ENCODE measurements around the gene TRDMT1. TPM values are rescaled to one million over a fixed set of nuclear protein-coding genes. Genes with fewer than 3 reads are reported as not detected.

Gene TRDMT1
- total RNA-seq, 2 experiments from 2014 or later, result 12.3 to 12.7 TPM

- no peak for DNase-seq
- H3K27me3 Mint-ChIP-seq, result no peaks in the 10 kb centered on the region
- ChIA-PET CTCF (no interaction called here), POLR2A (interaction anchor here (0.7 to 3.1 kb wide), 9 partner anchors 9 to 419 kb away, joined by 3 to 16 read pairs (median 4); partner anchors contain the start of genes TRDMT1 and VIM)
- peaks cover 48% of the 10 kb centered on the region for H3K36me3 Mint-ChIP-seq (ENCODE audit: low read depth)
- H3K4me3 Mint-ChIP-seq, result no peak overlapping the region
- no peak overlapping the region for H3K27ac Mint-ChIP-seq
- H3K9me3 Mint-ChIP-seq, result no peaks in the 10 kb centered on the region
- peaks cover 31% of the 10 kb centered on the region for H3K4me1 Mint-ChIP-seq
These were observed 37.2 kb upstream of the TRDMT1 start for GRCh38 chr10:17238445-17239291.

- ChIA-PET CTCF (interaction anchor here (1.4 kb wide), 1 partner anchor 421 kb away, joined by 4 read pairs; the partner anchor contains the start of gene RSU1), POLR2A (interaction anchor here (0.7 to 3.1 kb wide), 11 partner anchors 8 to 418 kb away, joined by 3 to 16 read pairs (median 4); partner anchors contain the start of genes TRDMT1 and VIM)
- Mint-ChIP-seq H3K4me1 (peaks cover 37% of the 10 kb centered on the region), H3K9me3 (no peaks in the 10 kb centered on the region), H3K27ac (no peak overlapping the region), H3K36me3 (ENCODE audit: low read depth) (peaks cover 54% of the 10 kb centered on the region), H3K27me3 (no peaks in the 10 kb centered on the region), H3K4me3 (no peak overlapping the region)
- no peak for DNase-seq
These were observed 36.5 kb upstream of the TRDMT1 start for GRCh38 chr10:17237915-17238444.

- H3K4me3 Mint-ChIP-seq, result no peak overlapping the region
These were observed 35.7 kb upstream of the TRDMT1 start for GRCh38 chr10:17237149-17237527.

GRCh38 chr10:17236468-17237148 lies 35.1 kb upstream of the TRDMT1 start:
- no peak for DNase-seq
- POLR2A ChIA-PET, result interaction anchor here (1.1 to 3.1 kb wide), 6 partner anchors 8 to 403 kb away, joined by 3 to 16 read pairs (median 6); partner anchors contain the start of genes TRDMT1 and VIM
- Mint-ChIP-seq H3K4me3 (no peak overlapping the region), H3K27me3 (no peaks in the 10 kb centered on the region), H3K27ac (no peak overlapping the region), H3K9me3 (no peaks in the 10 kb centered on the region), H3K4me1 (peaks cover 48% of the 10 kb centered on the region), H3K36me3 (ENCODE audit: low read depth) (peaks cover 67% of the 10 kb centered on the region)
- CTCF ChIA-PET, result interaction anchor here (1.4 kb wide), 1 partner anchor 419 kb away, joined by 4 read pairs; the partner anchor contains the start of gene RSU1

More at GRCh38 chr10:17237149-17237527, 35.7 kb upstream of the TRDMT1 start:
- no peaks in the 10 kb centered on the region for H3K9me3 Mint-ChIP-seq
- peaks cover 61% of the 10 kb centered on the region for H3K36me3 Mint-ChIP-seq (ENCODE audit: low read depth)
- ChIA-PET CTCF (interaction anchor here (1.4 kb wide), 1 partner anchor 420 kb away, joined by 4 read pairs; the partner anchor contains the start of gene RSU1), POLR2A (interaction anchor here (0.9 to 3.1 kb wide), 7 partner anchors 7 to 404 kb away, joined by 3 to 16 read pairs (median 8); partner anchors contain the start of genes TRDMT1 and VIM)
- H3K27me3 Mint-ChIP-seq, result no peaks in the 10 kb centered on the region
- no peak for DNase-seq
- H3K27ac Mint-ChIP-seq, result no peak overlapping the region
- H3K4me1 Mint-ChIP-seq, result peaks cover 43% of the 10 kb centered on the region

DNA sequence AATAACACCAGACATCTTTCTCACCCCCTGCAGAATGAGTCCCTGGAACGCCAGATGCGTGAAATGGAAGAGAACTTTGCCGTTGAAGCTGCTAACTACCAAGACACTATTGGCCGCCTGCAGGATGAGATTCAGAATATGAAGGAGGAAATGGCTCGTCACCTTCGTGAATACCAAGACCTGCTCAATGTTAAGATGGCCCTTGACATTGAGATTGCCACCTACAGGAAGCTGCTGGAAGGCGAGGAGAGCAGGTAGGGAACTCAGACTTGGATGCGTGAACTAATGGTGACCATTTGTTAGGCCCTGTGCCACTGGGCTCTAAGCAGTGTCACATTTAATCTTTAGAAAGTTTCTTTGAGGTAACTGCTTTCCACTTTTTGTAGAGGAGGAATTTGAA lies 33.7 kb upstream of the TRDMT1 start:
- peaks cover 57% of the 10 kb centered on the region for H3K4me1 Mint-ChIP-seq

DNA sequence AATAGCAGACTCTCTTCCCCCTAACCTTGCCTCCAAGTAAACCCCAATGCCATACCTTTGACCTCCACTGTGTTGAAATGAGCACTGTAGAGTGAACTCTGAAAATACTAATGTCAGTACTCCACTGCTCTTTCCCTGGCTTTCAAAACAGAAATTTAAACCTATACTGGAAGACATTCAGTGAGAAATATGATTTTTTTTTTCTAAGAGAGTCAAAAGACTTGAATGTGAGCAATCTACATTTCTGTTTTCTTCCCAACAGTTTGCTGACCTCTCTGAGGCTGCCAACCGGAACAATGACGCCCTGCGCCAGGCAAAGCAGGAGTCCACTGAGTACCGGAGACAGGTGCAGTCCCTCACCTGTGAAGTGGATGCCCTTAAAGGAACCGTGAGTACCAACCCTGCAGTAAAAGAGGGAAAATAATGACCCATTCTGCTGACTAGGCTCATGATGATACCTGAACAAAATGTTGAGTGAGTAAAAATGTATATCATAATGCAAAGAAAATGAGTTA lies 33.0 kb upstream of the TRDMT1 start:
- POLR2A ChIA-PET, result interaction anchor here (0.8 to 11.0 kb wide), 10 partner anchors 10 to 417 kb away, joined by 3 to 335 read pairs (median 4); partner anchors contain the start of genes RSU1 and TRDMT1
- DNase-seq, result no peak
- peaks cover 86% of the 10 kb centered on the region for H3K36me3 Mint-ChIP-seq (ENCODE audit: low read depth)
- CTCF ChIA-PET, result interaction anchor here (0.8 kb wide), 1 partner anchor 23 kb away, joined by 3 read pairs; no protein-coding TSS in a partner anchor
- no peaks in the 10 kb centered on the region for H3K27me3 Mint-ChIP-seq
- peak overlapping the region; percentile 40 for H3K4me3 Mint-ChIP-seq
- peak overlapping the region; percentile 69 for H3K27ac Mint-ChIP-seq
- no peaks in the 10 kb centered on the region for H3K9me3 Mint-ChIP-seq
- peaks cover 57% of the 10 kb centered on the region for H3K4me1 Mint-ChIP-seq

More for the DNA sequence above, 33.7 kb upstream of the TRDMT1 start:
- CTCF ChIA-PET, result interaction anchor here (0.8 kb wide), 1 partner anchor 22 kb away, joined by 3 read pairs; no protein-coding TSS in a partner anchor
- no peaks in the 10 kb centered on the region for H3K9me3 Mint-ChIP-seq
- no peak for DNase-seq
- H3K36me3 Mint-ChIP-seq (ENCODE audit: low read depth), result peaks cover 81% of the 10 kb centered on the region
- peak overlapping the region; percentile 13 for H3K4me3 Mint-ChIP-seq
- H3K27me3 Mint-ChIP-seq, result no peaks in the 10 kb centered on the region
- H3K27ac Mint-ChIP-seq, result peak overlapping the region; percentile 69
- POLR2A ChIA-PET, result interaction anchor here (0.8 to 11.0 kb wide), 6 partner anchors 9 to 418 kb away, joined by 3 to 335 read pairs (median 4); partner anchors contain the start of genes RSU1 and TRDMT1

DNA sequence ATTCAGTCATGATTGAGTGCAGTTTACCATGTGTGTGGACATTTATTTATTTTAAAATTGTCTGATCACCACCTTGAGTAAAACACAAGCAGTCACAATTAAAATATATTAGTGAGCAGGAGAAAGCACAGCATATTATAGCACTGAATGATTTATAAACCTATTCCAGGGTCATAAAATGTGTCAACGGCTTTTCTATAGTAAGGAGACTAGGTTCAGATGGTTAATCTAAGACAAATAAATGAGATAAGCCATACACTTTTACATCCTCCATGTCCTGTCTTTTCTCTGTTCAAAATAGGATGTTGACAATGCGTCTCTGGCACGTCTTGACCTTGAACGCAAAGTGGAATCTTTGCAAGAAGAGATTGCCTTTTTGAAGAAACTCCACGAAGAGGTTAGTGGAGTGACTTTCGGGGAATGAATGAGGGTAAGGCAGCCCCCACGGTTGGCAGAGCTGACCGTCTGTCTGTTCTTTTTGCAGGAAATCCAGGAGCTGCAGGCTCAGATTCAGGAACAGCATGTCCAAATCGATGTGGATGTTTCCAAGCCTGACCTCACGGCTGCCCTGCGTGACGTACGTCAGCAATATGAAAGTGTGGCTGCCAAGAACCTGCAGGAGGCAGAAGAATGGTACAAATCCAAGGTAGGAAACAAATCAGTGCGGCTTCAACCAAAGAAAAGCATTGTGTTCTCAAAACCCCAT lies 32.0 kb upstream of the TRDMT1 start:
- POLR2A ChIA-PET, result interaction anchor here (1.0 to 11.0 kb wide), 7 partner anchors 13 to 416 kb away, joined by 3 to 335 read pairs (median 16); partner anchors contain the start of genes RSU1 and TRDMT1
- peaks cover 57% of the 10 kb centered on the region for H3K4me1 Mint-ChIP-seq
- H3K4me3 Mint-ChIP-seq, result peak overlapping the region; percentile 30
- no peaks in the 10 kb centered on the region for H3K9me3 Mint-ChIP-seq
- CTCF ChIA-PET, result no interaction called here
- no peak for DNase-seq
- H3K27ac Mint-ChIP-seq, result no peak overlapping the region
- no peaks in the 10 kb centered on the region for H3K27me3 Mint-ChIP-seq
- H3K36me3 Mint-ChIP-seq (ENCODE audit: low read depth), result peaks cover 91% of the 10 kb centered on the region

DNA sequence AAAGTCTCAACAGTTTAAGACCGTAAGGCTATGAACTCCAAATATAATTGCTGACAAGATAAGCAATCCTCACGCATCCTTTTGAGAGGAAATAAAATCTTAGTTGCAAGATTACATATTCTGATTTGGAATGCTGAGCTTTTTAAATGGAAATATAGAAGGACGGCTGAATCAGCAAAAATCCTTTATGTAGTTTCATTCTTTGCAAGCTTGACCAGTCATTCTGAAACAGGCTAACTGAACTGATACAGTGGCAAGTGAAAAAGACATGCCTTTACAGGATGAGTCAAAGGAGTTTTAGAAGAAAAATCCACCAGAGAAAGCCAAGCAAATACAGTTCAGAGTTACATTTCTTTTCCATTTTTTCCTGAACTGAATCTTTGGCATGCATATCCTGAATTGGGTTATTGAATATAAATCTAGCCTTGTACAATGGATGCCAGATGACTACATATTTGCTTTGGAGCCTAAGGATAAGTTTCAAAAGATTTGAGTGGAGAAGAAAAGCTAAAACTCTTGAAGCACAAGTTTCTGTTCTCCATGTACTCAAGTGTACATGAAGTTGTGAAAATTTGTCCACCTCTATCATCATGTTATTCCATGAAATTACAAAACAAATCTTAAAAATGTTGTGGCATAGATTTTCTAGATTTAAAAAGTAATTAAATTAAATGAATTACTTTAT lies 30.9 kb upstream of the TRDMT1 start:
- POLR2A ChIA-PET, result interaction anchor here (0.6 to 11.0 kb wide), 13 partner anchors 12 to 415 kb away, joined by 3 to 335 read pairs (median 6); partner anchors contain the start of genes RSU1 and TRDMT1
- H3K4me3 Mint-ChIP-seq, result peak overlapping the region; percentile 89
- peaks cover 82% of the 10 kb centered on the region for H3K36me3 Mint-ChIP-seq (ENCODE audit: low read depth)
- no peak for DNase-seq
- CTCF ChIA-PET, result interaction anchor here (1.8 to 4.0 kb wide), 2 partner anchors 26 to 31 kb away, joined by 8 to 28 read pairs; partner anchors contain the start of gene TRDMT1
- H3K27me3 Mint-ChIP-seq, result no peaks in the 10 kb centered on the region
- peaks cover 60% of the 10 kb centered on the region for H3K4me1 Mint-ChIP-seq
- H3K27ac Mint-ChIP-seq, result peak overlapping the region; percentile 95
- H3K9me3 Mint-ChIP-seq, result no peaks in the 10 kb centered on the region

DNA sequence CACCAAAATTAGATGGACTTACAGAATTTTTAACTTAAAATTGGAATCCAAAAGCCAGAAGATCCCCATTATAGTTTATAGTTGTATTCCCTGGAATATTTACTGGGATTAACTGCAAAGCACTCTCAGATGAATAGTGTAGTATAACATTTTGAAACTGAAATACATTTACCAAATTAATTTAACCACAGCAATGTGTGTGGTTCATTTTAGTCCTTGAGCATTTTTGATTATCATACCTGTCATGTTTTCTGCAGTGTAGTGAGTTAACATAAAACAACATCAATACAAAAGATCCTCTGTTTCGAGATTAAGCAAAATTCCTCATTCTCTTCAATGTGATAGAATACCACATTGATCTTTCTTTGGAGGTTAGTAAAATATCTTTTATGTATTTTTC lies 30.3 kb upstream of the TRDMT1 start:
- H3K9me3 Mint-ChIP-seq, result no peaks in the 10 kb centered on the region
- CTCF ChIA-PET, result interaction anchor here (1.3 to 4.0 kb wide), 3 partner anchors 25 to 415 kb away, joined by 4 to 28 read pairs (median 8); partner anchors contain the start of genes RSU1 and TRDMT1

GRCh38 chr10:17229967-17230682 lies 28.7 kb upstream of the TRDMT1 start:
- ChIA-PET CTCF (interaction anchor here (0.8 to 4.2 kb wide), 11 partner anchors 9 to 793 kb away, joined by 3 to 30 read pairs (median 5); partner anchors contain the start of genes PTER, RSU1 and TRDMT1), POLR2A (interaction anchor here (0.6 to 11.0 kb wide), 46 partner anchors 8 to 1371 kb away, joined by 3 to 335 read pairs (median 5); partner anchors contain the start of genes MINDY3, PTER, RSU1 and STAM)
- Mint-ChIP-seq H3K36me3 (ENCODE audit: low read depth) (peaks cover 67% of the 10 kb centered on the region), H3K4me1 (peaks cover 64% of the 10 kb centered on the region), H3K27me3 (no peaks in the 10 kb centered on the region), H3K4me3 (peak overlapping the region; percentile 89), H3K9me3 (no peaks in the 10 kb centered on the region), H3K27ac (peak overlapping the region; percentile 95)
- peak; percentile 94 for DNase-seq

More for the DNA sequence above, 30.3 kb upstream of the TRDMT1 start:
- Mint-ChIP-seq H3K36me3 (ENCODE audit: low read depth) (peaks cover 77% of the 10 kb centered on the region), H3K4me3 (peak overlapping the region; percentile 89), H3K4me1 (peaks cover 66% of the 10 kb centered on the region), H3K27me3 (no peaks in the 10 kb centered on the region), H3K27ac (peak overlapping the region; percentile 95)
- POLR2A ChIA-PET, result interaction anchor here (1.1 to 11.0 kb wide), 12 partner anchors 10 to 414 kb away, joined by 3 to 335 read pairs (median 14); partner anchors contain the start of genes RSU1 and TRDMT1
- DNase-seq, result no peak
